BJ (cell line): ENCODE results near the gene SND1. TPM values are rescaled to one million over a fixed set of nuclear protein-coding genes. Genes with fewer than 3 reads are reported as not detected.

Experiments used
- CTCF ChIA-PET: fragments of 350-600 bp; formaldehyde crosslinking; extraction: SDS; loops from one replicate; lab custom pipeline; 2021; ENCODE audit warnings: antibody characterized with exemption, inconsistent platforms; lab: Yijun Ruan, JAX
- POLR2A ChIA-PET: fragments of 300-600 bp; sonication (Branson Sonifier 250); formaldehyde crosslinking; extraction: SDS; loops from one replicate; lab custom pipeline; 2021; ENCODE audit warnings: antibody characterized with exemption; lab: Charles Lee
- DNase-seq: peaks from one replicate; pipeline ENCODE4 v3.0.0-alpha.2; 2011; ENCODE audit warnings: low read depth
- H3K27me3 ChIP-seq: 2 replicates; pipeline ENCODE4 v1.6.0; 2011; ENCODE audit warnings: low read length; ENCODE audit not compliant: control insufficient read depth, insufficient read depth
- H3K36me3 ChIP-seq: 2 replicates; pipeline ENCODE4 v1.5.1; 2011; ENCODE audit warnings: low read length; ENCODE audit not compliant: control insufficient read depth, insufficient read depth
- H3K4me3 ChIP-seq: 2 replicates; pipeline ENCODE4 v1.5.1; 2011; ENCODE audit warnings: low read depth, mild to moderate bottlenecking, control low read depth, low read length
- CTCF ChIP-seq: IDR thresholded peaks from 2 replicates; pipeline ENCODE4 v1.5.1; 2011; ENCODE audit warnings: low read depth, mild to moderate bottlenecking, control low read depth, inconsistent platforms, low read length, moderate library complexity; ENCODE audit not compliant: insufficient read depth
- polyA plus RNA-seq: library from polyadenylated mRNA; depleted of rRNA; stranded (reverse); fragments of >200 nt; gene quantifications from 2 replicates; pipeline ENCODE4 v1.2.3, GENCODE V29; 2011

SND1 gene
- polyA plus RNA-seq, 1 experiment = 203 TPM

GRCh38 chr7:128031901-128032604 lies 380.1 kb downstream of the SND1 start:
- peak; percentile 36 for DNase-seq
- POLR2A ChIA-PET = no interaction called here
- Histone ChIP-seq H3K27me3 (no peaks in the 10 kb centered on the region), H3K36me3 (0 out of 2 replicates have a peak, but pooled peaks cover 2% of the 10 kb centered on the region), H3K4me3 (peak overlapping the region; percentile 47)
- peak; percentile 30; the same call in 1 of the 2 replicates for TF ChIP-seq CTCF
- CTCF ChIA-PET = interaction anchor here (0.6 to 1.0 kb wide), 3 partner anchors 13 to 176 kb away, joined by 3 read pairs; no protein-coding TSS in a partner anchor

DNA sequence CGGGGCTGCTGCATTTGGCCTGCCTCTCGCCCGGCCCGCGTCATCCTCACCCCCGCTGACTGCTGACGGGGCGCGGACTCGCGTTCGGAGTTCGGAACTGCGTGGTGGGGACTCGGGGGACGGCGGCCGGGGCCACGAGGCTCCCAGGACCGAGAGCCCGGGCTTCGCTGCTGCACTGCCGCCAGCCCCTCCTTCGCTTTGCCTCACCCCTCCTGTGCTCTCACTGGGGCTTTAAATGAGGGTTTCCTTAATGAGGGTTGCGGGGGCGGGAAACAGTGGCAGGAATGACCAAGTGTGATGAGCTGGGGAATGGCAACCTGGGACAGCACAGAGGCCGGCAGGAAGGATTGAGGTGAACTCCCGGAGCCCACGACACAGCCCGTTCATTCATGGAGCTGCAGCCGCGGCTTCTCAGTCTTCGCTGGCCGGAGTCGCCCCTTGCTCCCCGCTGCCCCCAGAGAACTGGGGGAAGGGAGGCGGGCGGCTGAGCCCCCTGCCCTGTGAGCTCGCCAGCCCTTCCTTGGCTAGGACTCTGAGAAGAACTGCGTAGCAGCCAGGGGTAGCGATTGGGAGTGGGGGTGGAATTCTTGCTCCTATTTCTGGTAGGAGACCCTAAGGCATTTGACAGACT lies 380.7 kb downstream of the SND1 start:
- no peak for TF ChIP-seq CTCF
- H3K4me3 ChIP-seq = peak overlapping the region; percentile 47
- CTCF ChIA-PET = interaction anchor here (1.0 kb wide), 1 partner anchor 103 kb away, joined by 3 read pairs; no protein-coding TSS in a partner anchor
- H3K36me3 ChIP-seq = 0 out of 2 replicates have a peak, but pooled peaks cover 2% of the 10 kb centered on the region
- no peak for DNase-seq
- POLR2A ChIA-PET = no interaction called here
- H3K27me3 ChIP-seq = no peaks in the 10 kb centered on the region

GRCh38 chr7:128033246-128033645 lies 381.3 kb downstream of the SND1 start:
- POLR2A ChIA-PET = no interaction called here
- no peak for DNase-seq

GRCh38 chr7:128034825-128035224 lies 382.8 kb downstream of the SND1 start:
- no peak overlapping the region for H3K4me3 ChIP-seq
- ChIA-PET CTCF (interaction anchor here (0.9 to 2.0 kb wide), 5 partner anchors 9 to 258 kb away, joined by 3 to 7 read pairs (median 5); no protein-coding TSS in a partner anchor), POLR2A (no interaction called here)
- H3K36me3 ChIP-seq = 0 out of 2 replicates have a peak, but pooled peaks cover 2% of the 10 kb centered on the region
- H3K27me3 ChIP-seq = no peaks in the 10 kb centered on the region
- TF ChIP-seq CTCF = no peak
- no peak for DNase-seq

More at GRCh38 chr7:128033246-128033645, 381.3 kb downstream of the SND1 start:
- Histone ChIP-seq H3K36me3 (0 out of 2 replicates have a peak, but pooled peaks cover 2% of the 10 kb centered on the region), H3K27me3 (no peaks in the 10 kb centered on the region), H3K4me3 (no peak overlapping the region)
- CTCF ChIA-PET = interaction anchor here (1.0 kb wide), 1 partner anchor 102 kb away, joined by 3 read pairs; no protein-coding TSS in a partner anchor
- no peak for TF ChIP-seq CTCF

DNA sequence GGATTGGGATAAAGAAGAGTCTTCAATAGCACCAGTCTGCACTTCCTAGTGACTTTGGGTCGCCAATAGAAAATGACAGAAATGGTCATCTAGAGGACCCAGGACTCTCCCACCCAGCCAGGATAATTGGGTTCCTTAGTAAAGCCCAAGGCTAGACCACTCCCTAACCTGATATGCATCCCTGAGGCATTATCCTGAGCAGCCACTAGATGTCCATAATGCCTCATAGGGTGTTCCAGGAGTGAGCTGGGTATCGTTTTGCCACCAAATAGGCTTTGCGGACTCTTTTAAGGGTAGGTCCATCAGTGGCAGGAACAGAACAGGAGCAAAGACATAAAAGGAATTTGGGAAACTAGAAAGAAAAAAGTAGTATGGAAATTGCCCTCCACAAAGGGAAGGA lies 383.7 kb downstream of the SND1 start:
- no peak for DNase-seq
- no peaks in the 10 kb centered on the region for H3K27me3 ChIP-seq
- no peak overlapping the region for H3K4me3 ChIP-seq
- TF ChIP-seq CTCF = peak; percentile 42; the same call in 1 of the 2 replicates
- POLR2A ChIA-PET = no interaction called here
- H3K36me3 ChIP-seq = 0 out of 2 replicates have a peak, but pooled peaks cover 2% of the 10 kb centered on the region
- CTCF ChIA-PET = interaction anchor here (0.6 to 2.0 kb wide), 5 partner anchors 8 to 209 kb away, joined by 3 to 7 read pairs (median 5); no protein-coding TSS in a partner anchor
